KMS-11 (cell line): Measurements from ENCODE around the gene SPRED2.

Experiments
- H2AFZ ChIP-seq: fragments of 200-600 bp; sonication (generic); 2 replicates; pipeline ENCODE4 v1.6.1; 2016; ENCODE audit warnings: antibody characterized with exemption, mixed run types, low read depth
- H3K27ac ChIP-seq: fragments of 200-600 bp; sonication (generic); 2 replicates; pipeline ENCODE4 v1.6.1; 2016; ENCODE audit warnings: mild to moderate bottlenecking, mixed run types
- H3K27me3 ChIP-seq: fragments of 200-600 bp; sonication (generic); 2 replicates; pipeline ENCODE4 v1.6.1; 2017; ENCODE audit warnings: mild to moderate bottlenecking, low read depth, mixed run types, moderate library complexity; ENCODE audit not compliant: insufficient read depth
- H3K36me3 ChIP-seq: fragments of 200-600 bp; sonication (generic); 2 replicates; pipeline ENCODE4 v1.6.1; 2017; ENCODE audit warnings: mild to moderate bottlenecking, mixed run types; ENCODE audit not compliant: insufficient read depth
- H3K4me1 ChIP-seq: fragments of 200-600 bp; sonication (generic); 2 replicates; pipeline ENCODE4 v1.6.1; 2016; ENCODE audit warnings: mild to moderate bottlenecking, low read depth, mixed run types; ENCODE audit not compliant: poor library complexity, severe bottlenecking
- H3K4me2 ChIP-seq: fragments of 200-600 bp; sonication (generic); 2 replicates; pipeline ENCODE4 v1.7.0; 2016; ENCODE audit warnings: mild to moderate bottlenecking, mixed run types
- H3K4me3 ChIP-seq: fragments of 200-600 bp; sonication (generic); IDR thresholded peaks from 2 replicates; pipeline ENCODE4 v1.6.1; 2017; ENCODE audit warnings: low read depth, low read length, mixed read lengths; ENCODE audit not compliant: insufficient read depth
- H3K79me2 ChIP-seq: fragments of 200-600 bp; sonication (generic); 2 replicates; pipeline ENCODE4 v1.6.1; 2016; ENCODE audit warnings: low read depth, mixed run types; ENCODE audit not compliant: insufficient read depth
- H3K9ac ChIP-seq: fragments of 200-600 bp; sonication (generic); 2 replicates; pipeline ENCODE4 v1.6.1; 2016; ENCODE audit warnings: mild to moderate bottlenecking, mixed run types
- H4K20me1 ChIP-seq: fragments of 200-600 bp; sonication (generic); 2 replicates; pipeline ENCODE4 v1.6.1; 2016; ENCODE audit warnings: mild to moderate bottlenecking, mixed run types; ENCODE audit not compliant: insufficient read depth
- CTCF ChIP-seq: fragments of 200-600 bp; sonication (generic); conservative IDR thresholded peaks from 2 replicates; pipeline ENCODE4 v1.6.1; 2017; ENCODE audit warnings: low read depth, mild to moderate bottlenecking, antibody characterized with exemption, low read length, moderate library complexity, mixed read lengths

SPRED2 gene

GRCh38 chr2:65383541-65384488, 48.6 kb downstream of the SPRED2 start:
- H2AFZ ChIP-seq, result no peak overlapping the region; the same call in 1 of the 2 replicates
- no peaks in the 10 kb centered on the region for H4K20me1 ChIP-seq
- H3K36me3 ChIP-seq, result no peaks in the 10 kb centered on the region
- H3K4me2 ChIP-seq, result peak overlapping the region; percentile 77
- no peak for TF ChIP-seq CTCF
- no peaks in the 10 kb centered on the region for H3K27me3 ChIP-seq
- H3K4me3 ChIP-seq, result no peak overlapping the region
- peak overlapping the region; percentile 49 for H3K9ac ChIP-seq
- H3K27ac ChIP-seq, result peak overlapping the region; percentile 83
- peaks cover 85% of the 10 kb centered on the region for H3K4me1 ChIP-seq
- peaks cover 64% of the 10 kb centered on the region for H3K79me2 ChIP-seq

GRCh38 chr2:65382776-65383357, 49.5 kb downstream of the SPRED2 start:
- TF ChIP-seq CTCF, result peak; percentile 45; the same call in 1 of the 2 replicates
- H3K4me1 ChIP-seq, result peaks cover 75% of the 10 kb centered on the region
- H3K4me2 ChIP-seq, result peak overlapping the region; percentile 77
- H3K27ac ChIP-seq, result peak overlapping the region; percentile 83
- H3K9ac ChIP-seq, result peak overlapping the region; percentile 49
- peaks cover 60% of the 10 kb centered on the region for H3K79me2 ChIP-seq
- H4K20me1 ChIP-seq, result no peaks in the 10 kb centered on the region
- no peak overlapping the region for H3K4me3 ChIP-seq
- no peaks in the 10 kb centered on the region for H3K27me3 ChIP-seq
- no peaks in the 10 kb centered on the region for H3K36me3 ChIP-seq
- peak overlapping the region; percentile 21 for H2AFZ ChIP-seq

DNA sequence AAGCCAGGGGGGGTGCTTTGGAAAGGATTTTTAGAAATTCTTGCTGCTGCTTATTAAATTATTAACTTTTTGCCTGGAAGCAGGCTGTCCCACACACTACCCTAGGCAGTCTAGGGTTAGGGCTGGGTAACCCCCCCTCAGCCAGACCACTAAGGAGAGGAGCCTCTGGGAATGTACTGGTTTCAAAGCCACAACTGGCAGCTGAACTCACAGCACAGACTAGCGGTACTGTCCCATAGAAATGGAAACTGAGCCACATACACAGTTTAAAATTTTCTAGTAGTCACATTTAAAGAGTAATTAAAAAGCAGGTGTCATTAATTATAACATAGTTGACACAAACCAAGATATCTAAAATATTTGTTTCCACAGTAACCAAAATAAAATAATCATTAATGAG, 50.1 kb downstream of the SPRED2 start:
- Histone ChIP-seq H3K27me3 (no peaks in the 10 kb centered on the region), H3K27ac (peak overlapping the region; percentile 83), H3K36me3 (no peaks in the 10 kb centered on the region), H4K20me1 (no peaks in the 10 kb centered on the region), H3K9ac (peak overlapping the region; percentile 2; the same call in 1 of the 2 replicates), H2AFZ (no peak overlapping the region), H3K4me3 (no peak overlapping the region), H3K4me1 (peaks cover 70% of the 10 kb centered on the region), H3K79me2 (peaks cover 58% of the 10 kb centered on the region), H3K4me2 (peak overlapping the region; percentile 77)
- TF ChIP-seq CTCF, result no peak

GRCh38 chr2:65381607-65382051, 50.8 kb downstream of the SPRED2 start:
- H2AFZ ChIP-seq, result no peak overlapping the region
- no peaks in the 10 kb centered on the region for H4K20me1 ChIP-seq
- H3K4me3 ChIP-seq, result no peak overlapping the region
- H3K4me2 ChIP-seq, result peak overlapping the region; percentile 77
- peak overlapping the region; percentile 83; the same call in 1 of the 2 replicates for H3K27ac ChIP-seq
- peaks cover 51% of the 10 kb centered on the region for H3K79me2 ChIP-seq
- H3K27me3 ChIP-seq, result no peaks in the 10 kb centered on the region
- no peak for TF ChIP-seq CTCF
- H3K4me1 ChIP-seq, result peaks cover 63% of the 10 kb centered on the region
- H3K9ac ChIP-seq, result peak overlapping the region; percentile 2; the same call in 1 of the 2 replicates
- no peaks in the 10 kb centered on the region for H3K36me3 ChIP-seq
